ENCODE data around the gene PATZ1. TPM values are rescaled to one million over a fixed set of nuclear protein-coding genes. Genes with fewer than 3 reads are reported as not detected.

PATZ1 gene
- total RNA-seq, 1 experiment from 2014 or later = 14.6 TPM

- DNase-seq = peak; percentile 82
- Histone ChIP-seq H3K27me3 (no peaks in the 10 kb centered on the region), H3K9me3 (no peaks in the 10 kb centered on the region), H3K36me3 (peaks cover 39% of the 10 kb centered on the region), H3K4me3 (peak overlapping the region; percentile 68)
Observed at GRCh38 chr22:31345331-31346254, 553 bp downstream of the PATZ1 start.

- Histone ChIP-seq H3K27me3 (no peaks in the 10 kb centered on the region), H3K9me3 (no peaks in the 10 kb centered on the region), H3K36me3 (peaks cover 45% of the 10 kb centered on the region), H3K4me3 (no peak overlapping the region)
- no peak for DNase-seq
Observed at GRCh38 chr22:31344578-31345330, 1.4 kb downstream of the PATZ1 start.

- no peak for DNase-seq
- peaks cover 45% of the 10 kb centered on the region for H3K36me3 ChIP-seq
- no peaks in the 10 kb centered on the region for H3K27me3 ChIP-seq
- H3K4me3 ChIP-seq = no peak overlapping the region
- no peaks in the 10 kb centered on the region for H3K9me3 ChIP-seq
Observed at GRCh38 chr22:31344256-31344577, 1.9 kb downstream of the PATZ1 start.

GRCh38 chr22:31343235-31344191 lies 2.6 kb downstream of the PATZ1 start:
- Histone ChIP-seq H3K4me3 (no peak overlapping the region), H3K9me3 (no peaks in the 10 kb centered on the region), H3K36me3 (peaks cover 47% of the 10 kb centered on the region), H3K27me3 (no peaks in the 10 kb centered on the region)
- no peak for DNase-seq

- Histone ChIP-seq H3K27me3 (no peaks in the 10 kb centered on the region), H3K36me3 (peaks cover 49% of the 10 kb centered on the region), H3K4me3 (no peak overlapping the region), H3K9me3 (no peaks in the 10 kb centered on the region)
- DNase-seq = no peak
Observed at GRCh38 chr22:31342389-31343140, 3.6 kb downstream of the PATZ1 start.

GRCh38 chr22:31341386-31342088 lies 4.6 kb downstream of the PATZ1 start:
- Histone ChIP-seq H3K27me3 (no peaks in the 10 kb centered on the region), H3K9me3 (no peaks in the 10 kb centered on the region), H3K4me3 (no peak overlapping the region), H3K36me3 (peaks cover 51% of the 10 kb centered on the region)
- no peak for DNase-seq

- H3K36me3 ChIP-seq = peaks cover 54% of the 10 kb centered on the region
- no peaks in the 10 kb centered on the region for H3K27me3 ChIP-seq
- DNase-seq = no peak
- no peak overlapping the region for H3K4me3 ChIP-seq
- no peaks in the 10 kb centered on the region for H3K9me3 ChIP-seq
Observed at GRCh38 chr22:31340765-31341247, 5.3 kb downstream of the PATZ1 start.

GRCh38 chr22:31340360-31340759 lies 5.8 kb downstream of the PATZ1 start:
- peaks cover 58% of the 10 kb centered on the region for H3K36me3 ChIP-seq
- no peaks in the 10 kb centered on the region for H3K9me3 ChIP-seq
- H3K27me3 ChIP-seq = no peaks in the 10 kb centered on the region
- no peak overlapping the region for H3K4me3 ChIP-seq
- DNase-seq = no peak

- Histone ChIP-seq H3K4me3 (no peak overlapping the region), H3K9me3 (no peaks in the 10 kb centered on the region), H3K36me3 (peaks cover 62% of the 10 kb centered on the region), H3K27me3 (no peaks in the 10 kb centered on the region)
- no peak for DNase-seq
Observed at GRCh38 chr22:31339148-31339832, 6.9 kb downstream of the PATZ1 start.

- Histone ChIP-seq H3K36me3 (peaks cover 55% of the 10 kb centered on the region), H3K4me3 (no peak overlapping the region), H3K27me3 (no peaks in the 10 kb centered on the region), H3K9me3 (no peaks in the 10 kb centered on the region)
- DNase-seq = peak; percentile 25
Observed at GRCh38 chr22:31337178-31337577, 9.0 kb downstream of the PATZ1 start.

GRCh38 chr22:31334329-31334728 lies 11.8 kb downstream of the PATZ1 start:
- H3K9me3 ChIP-seq = no peaks in the 10 kb centered on the region
- no peaks in the 10 kb centered on the region for H3K27me3 ChIP-seq
- no peak for DNase-seq
- peaks cover 44% of the 10 kb centered on the region for H3K36me3 ChIP-seq
- no peak overlapping the region for H3K4me3 ChIP-seq

GRCh38 chr22:31333641-31334040 lies 12.5 kb downstream of the PATZ1 start:
- Histone ChIP-seq H3K36me3 (peaks cover 49% of the 10 kb centered on the region), H3K9me3 (no peaks in the 10 kb centered on the region), H3K27me3 (no peaks in the 10 kb centered on the region), H3K4me3 (no peak overlapping the region)
- no peak for DNase-seq

- H3K36me3 ChIP-seq = peaks cover 53% of the 10 kb centered on the region
- H3K4me3 ChIP-seq = no peak overlapping the region
- no peaks in the 10 kb centered on the region for H3K9me3 ChIP-seq
- DNase-seq = no peak
- no peaks in the 10 kb centered on the region for H3K27me3 ChIP-seq
Observed at GRCh38 chr22:31332886-31333285, 13.3 kb downstream of the PATZ1 start.

- DNase-seq = no peak
- peaks cover 51% of the 10 kb centered on the region for H3K36me3 ChIP-seq
Observed at GRCh38 chr22:31332010-31332409, 14.1 kb downstream of the PATZ1 start.

More at GRCh38 chr22:31332010-31332409, 14.1 kb downstream of the PATZ1 start:
- no peaks in the 10 kb centered on the region for H3K9me3 ChIP-seq
- no peaks in the 10 kb centered on the region for H3K27me3 ChIP-seq
- H3K4me3 ChIP-seq = no peak overlapping the region
